GM12874 (cell line): Measurements from ENCODE around the gene SESN3.

Source experiments
- CTCF ChIP-seq: IDR thresholded peaks from 2 replicates; pipeline ENCODE4 v1.5.1; 2011; ENCODE audit warnings: low read depth, mild to moderate bottlenecking, control low read depth, low read length, moderate library complexity; ENCODE audit not compliant: insufficient read depth

SESN3 gene

GRCh38 chr11:95239871-95240649, 9.1 kb upstream of the SESN3 start:
- TF ChIP-seq CTCF: no peak

DNA sequence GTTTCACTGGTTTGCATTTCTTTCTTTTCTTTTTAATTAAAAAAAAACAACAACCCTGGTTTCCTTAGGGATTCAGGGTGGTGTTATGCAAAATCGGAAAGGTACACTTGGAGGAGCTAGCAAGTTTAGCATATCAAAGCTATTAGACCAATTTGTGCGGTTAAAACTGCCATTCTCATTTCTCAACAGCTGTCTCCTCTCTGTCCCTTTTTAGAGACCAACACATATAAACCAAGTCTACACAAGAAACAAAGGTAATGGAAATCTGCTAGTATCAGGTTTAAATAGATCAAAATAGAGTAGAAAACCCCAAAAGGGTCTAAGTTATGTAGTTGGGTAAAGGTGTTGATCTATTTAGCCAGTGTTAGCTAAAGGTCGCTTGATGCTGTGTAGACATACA, 1.7 kb upstream of the SESN3 start:
- TF ChIP-seq CTCF: no peak

- TF ChIP-seq CTCF: no peak
Observed at GRCh38 chr11:95231881-95232605, 1.0 kb upstream of the SESN3 start.

DNA sequence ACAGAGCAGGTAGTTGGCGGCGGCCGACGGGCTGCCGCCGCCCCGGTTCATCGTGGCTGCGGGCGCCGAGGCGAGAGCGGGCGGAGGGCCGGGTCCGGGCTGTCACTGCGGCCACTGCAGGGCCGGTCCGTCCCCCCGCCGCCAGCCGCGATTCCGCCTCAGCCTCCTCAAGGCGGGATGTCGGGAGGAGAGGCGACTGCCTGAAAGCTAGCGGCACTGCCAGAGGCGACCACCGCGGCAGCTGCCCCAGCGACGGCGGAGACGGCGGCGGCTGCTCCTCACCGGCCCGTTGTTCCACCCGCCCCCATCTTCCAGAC, 234 bp downstream of the SESN3 start:
- TF ChIP-seq CTCF: no peak

DNA sequence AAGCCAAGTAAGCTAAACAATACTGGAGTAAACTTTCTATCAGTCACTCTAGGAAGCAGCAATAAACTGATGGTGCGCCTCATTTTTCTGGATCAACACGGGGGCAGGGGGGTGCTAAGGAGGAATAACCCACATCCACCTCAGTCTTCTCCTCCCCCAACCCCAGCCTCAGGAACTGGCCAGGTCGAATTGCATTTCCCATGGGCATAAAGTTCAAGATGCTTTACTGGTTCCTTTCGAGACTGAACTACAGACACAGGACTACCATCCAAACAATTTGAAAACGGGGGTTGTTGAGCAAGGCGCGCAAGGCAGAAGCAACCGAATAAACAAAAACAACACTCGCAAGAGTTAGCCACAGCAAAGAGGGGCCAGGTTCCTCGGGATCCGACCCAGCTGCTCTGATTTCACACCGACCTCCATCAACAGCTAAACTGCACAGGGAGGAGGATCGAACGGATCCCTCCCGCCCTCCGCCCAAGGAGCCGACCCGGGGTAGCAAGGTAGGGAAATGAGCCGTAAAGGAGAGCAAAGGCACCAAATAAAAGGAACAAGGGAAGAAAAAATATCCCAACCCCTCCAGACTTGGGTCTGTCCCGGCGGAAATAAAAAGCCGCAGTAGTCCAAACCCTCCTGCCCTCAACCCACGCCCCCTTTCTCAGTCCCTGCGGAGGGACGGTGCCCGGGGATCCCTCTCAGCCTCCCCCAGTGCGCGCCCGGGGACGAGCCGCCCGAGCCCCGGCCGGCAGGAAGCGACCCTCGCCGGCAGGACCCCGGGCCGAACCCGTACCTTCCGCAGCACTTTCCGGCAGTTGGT, 801 bp downstream of the SESN3 start:
- TF ChIP-seq CTCF: no peak

DNA sequence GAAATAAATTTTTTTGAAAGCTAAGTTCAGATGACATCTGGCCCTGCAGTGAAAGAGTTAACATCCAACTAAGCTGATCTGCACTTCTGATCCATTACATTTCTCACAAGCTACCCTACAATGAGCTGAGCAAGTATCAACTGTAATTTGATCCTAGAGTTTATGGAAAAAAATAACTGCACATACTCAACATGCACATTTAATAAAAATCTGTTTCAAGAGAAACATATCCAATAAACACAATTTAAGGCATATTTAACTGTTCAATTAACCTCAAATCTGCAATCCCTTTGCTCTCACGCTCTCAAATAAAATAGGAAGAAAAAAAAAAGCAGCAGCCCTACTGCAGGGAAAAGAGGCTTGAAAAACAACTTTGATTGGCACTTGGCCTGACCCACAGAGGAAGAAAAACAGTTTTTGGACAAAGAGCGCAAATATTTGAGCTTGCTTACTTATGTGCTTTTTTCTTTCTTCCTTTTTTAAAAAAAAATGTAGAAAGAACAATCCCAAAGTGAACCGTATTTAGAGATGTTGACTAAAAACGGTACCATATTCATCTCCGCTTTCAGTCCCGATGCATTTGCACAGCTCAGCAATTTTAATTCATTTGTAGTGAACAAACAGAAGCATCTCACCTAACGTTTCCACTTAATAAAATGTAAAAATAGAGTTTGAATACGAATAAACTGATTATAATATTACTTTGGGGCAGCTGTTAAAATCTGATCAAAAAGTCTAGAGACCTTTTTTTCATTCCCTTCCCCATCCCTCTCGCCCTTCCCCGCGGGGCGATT, 1.6 kb downstream of the SESN3 start:
- no peak for TF ChIP-seq CTCF
